ENCODE measurements around the gene KLHL41. TPM values are rescaled to one million over a fixed set of nuclear protein-coding genes. Genes with fewer than 3 reads are reported as not detected.
A peak's percentile ranks its signal among the peaks of the same experiment; 100 is the strongest.
"Not testable (repeated sequence)": the region's sequence is repeated elsewhere in the genome, so short reads cannot be mapped to it uniquely, and the experiment has no call there.

KLHL41 gene
- polyA plus RNA-seq, 3 donors, result 1.1 to 1.3 (median 1.2) TPM

- DNase-seq (ENCODE audit: low read depth in 3 of 3, low spot score in 2 of 3), result no peak
These were observed 1.8 kb upstream of the KLHL41 start for GRCh38 chr2:169507698-169508097.

GRCh38 chr2:169509955-169510354 lies 453 bp downstream of the KLHL41 start:
- no peak for DNase-seq (ENCODE audit: low read depth in 3 of 3, low spot score in 2 of 3)

- no peak for DNase-seq (ENCODE audit: low read depth in 3 of 3, low spot score in 2 of 3)
These were observed 994 bp downstream of the KLHL41 start for GRCh38 chr2:169510496-169510895.

- DNase-seq (ENCODE audit: low read depth in 3 of 3, low spot score in 2 of 3), result no peak
These were observed 2.3 kb downstream of the KLHL41 start for GRCh38 chr2:169511818-169512217.

- no peak for DNase-seq (ENCODE audit: low read depth in 3 of 3, low spot score in 2 of 3)
These were observed 3.0 kb downstream of the KLHL41 start for GRCh38 chr2:169512525-169512924.

- no peak for DNase-seq (ENCODE audit: low read depth in 3 of 3, low spot score in 2 of 3)
These were observed 3.6 kb downstream of the KLHL41 start for GRCh38 chr2:169513094-169513493.

- DNase-seq (ENCODE audit: low read depth in 3 of 3, low spot score in 2 of 3), result no peak
These were observed 4.4 kb downstream of the KLHL41 start for GRCh38 chr2:169513926-169514325.

GRCh38 chr2:169514758-169515157 lies 5.3 kb downstream of the KLHL41 start:
- not testable (repeated sequence) for DNase-seq (ENCODE audit: low read depth in 3 of 3, low spot score in 2 of 3)

- DNase-seq (ENCODE audit: low read depth in 3 of 3, low spot score in 2 of 3), result not testable (repeated sequence)
These were observed 7.0 kb downstream of the KLHL41 start for GRCh38 chr2:169516488-169516995.

GRCh38 chr2:169520896-169521295 lies 11.4 kb downstream of the KLHL41 start:
- no peak for DNase-seq (ENCODE audit: low read depth in 3 of 3, low spot score in 2 of 3)

GRCh38 chr2:169523681-169524080 lies 14.2 kb downstream of the KLHL41 start:
- no peak for DNase-seq (ENCODE audit: low read depth in 3 of 3, low spot score in 2 of 3)

- DNase-seq (ENCODE audit: low read depth in 3 of 3, low spot score in 2 of 3), result no peak
These were observed 15.9 kb downstream of the KLHL41 start for GRCh38 chr2:169525434-169525833.

- no peak for DNase-seq (ENCODE audit: low read depth in 3 of 3, low spot score in 2 of 3)
These were observed 16.9 kb downstream of the KLHL41 start for GRCh38 chr2:169526451-169526850.

GRCh38 chr2:169528271-169528701 lies 18.8 kb downstream of the KLHL41 start:
- peak in 2 of 3 donors; percentile 10 to 16 for DNase-seq (ENCODE audit: low read depth in 3 of 3, low spot score in 2 of 3)

GRCh38 chr2:169539460-169539859 lies 30.0 kb downstream of the KLHL41 start:
- not testable (repeated sequence) for DNase-seq (ENCODE audit: low read depth in 3 of 3, low spot score in 2 of 3)

GRCh38 chr2:169540146-169540545 lies 30.6 kb downstream of the KLHL41 start:
- no peak for DNase-seq (ENCODE audit: low read depth in 3 of 3, low spot score in 2 of 3)

GRCh38 chr2:169542433-169542832 lies 32.9 kb downstream of the KLHL41 start:
- no peak for DNase-seq (ENCODE audit: low read depth in 3 of 3, low spot score in 2 of 3)

- no peak for DNase-seq (ENCODE audit: low read depth in 3 of 3, low spot score in 2 of 3)
These were observed 37.3 kb downstream of the KLHL41 start for GRCh38 chr2:169546756-169547155.

GRCh38 chr2:169561364-169561763 lies 51.9 kb downstream of the KLHL41 start:
- no peak for DNase-seq (ENCODE audit: low read depth in 3 of 3, low spot score in 2 of 3)

GRCh38 chr2:169562084-169562483 lies 52.6 kb downstream of the KLHL41 start:
- DNase-seq (ENCODE audit: low read depth in 3 of 3, low spot score in 2 of 3), result not testable (repeated sequence)

- no peak for DNase-seq (ENCODE audit: low read depth in 3 of 3, low spot score in 2 of 3)
These were observed 53.0 kb downstream of the KLHL41 start for GRCh38 chr2:169562519-169562918.

- no peak for DNase-seq (ENCODE audit: low read depth in 3 of 3, low spot score in 2 of 3)
These were observed 56.2 kb downstream of the KLHL41 start for GRCh38 chr2:169565686-169566085.

GRCh38 chr2:169569948-169570347 lies 60.4 kb downstream of the KLHL41 start:
- DNase-seq (ENCODE audit: low read depth in 3 of 3, low spot score in 2 of 3), result no peak
